ENCODE results near the gene TDRD6. TPM values are rescaled to one million over a fixed set of nuclear protein-coding genes. Genes with fewer than 3 reads are reported as not detected.
A peak's percentile ranks its signal among the peaks of the same experiment; 100 is the strongest.

The TDRD6 gene
- total and polyA plus RNA-seq, 2 experiments from 2014 or later: 0.14 to 0.24 TPM

- Mint-ChIP-seq H3K36me3 (ENCODE audit: low read depth) (no peaks in the 10 kb centered on the region), H3K9me3 (no peaks in the 10 kb centered on the region)
Measured at GRCh38 chr6:46733341-46733801, 45.7 kb downstream of the TDRD6 start.

More at GRCh38 chr6:46733341-46733801, 45.7 kb downstream of the TDRD6 start:
- Mint-ChIP-seq H3K4me1 (peaks cover 26% of the 10 kb centered on the region), H3K27me3 (ENCODE audit: insufficient read depth, low read depth, poor library complexity) (peaks cover 27% of the 10 kb centered on the region), H3K27ac (no peak overlapping the region), H3K4me3 (no peak overlapping the region; the same call in 2 of the 3 replicates)
- Histone ChIP-seq H4K20me1 (replicated peaks; ENCODE audit: insufficient read depth) (no peaks in the 10 kb centered on the region), H3K27ac (ENCODE audit: low read depth) (no peak overlapping the region), H3K4me3 (no peak overlapping the region), H2AFZ (0 out of 2 replicates have a peak overlapping the region, but pooled peaks have one; percentile 100), H3K4me1 (ENCODE audit: insufficient read depth) (peaks cover 20% of the 10 kb centered on the region), H3K27me3 (ENCODE audit: insufficient read depth) (peaks cover 28% of the 10 kb centered on the region), H3K36me3 (ENCODE audit: insufficient read depth) (no peaks in the 10 kb centered on the region), H3K4me2 (no peak overlapping the region), H3F3A (replicated peaks; ENCODE audit: low read depth) (no peaks in the 10 kb centered on the region), H3K79me2 (replicated peaks; ENCODE audit: insufficient read depth) (no peaks in the 10 kb centered on the region), H3K9me2 (ENCODE audit: insufficient read depth) (0 out of 2 replicates have a peak, but pooled peaks cover under 1% of the 10 kb centered on the region)
- DNase-seq (ENCODE audit: low spot score) (no peak), ATAC-seq (no peak)
- TF ChIP-seq STAT1 (IDR thresholded peaks at IDR 0.05; ENCODE audit: unreplicated experiment): no peak
- TF ChIP-seq EZH2 (IDR thresholded peaks at IDR 0.05; ENCODE audit: low read depth, unreplicated experiment): no peak
- no peak for TF ChIP-seq JUNB (IDR thresholded peaks at IDR 0.05; ENCODE audit: unreplicated experiment)
- no peak for TF ChIP-seq ZNF331 (CRISPR knock-in tag; IDR thresholded peaks at IDR 0.05; ENCODE audit: low read depth)
- no peak for TF ChIP-seq REST (IDR thresholded peaks at IDR 0.05; ENCODE audit: unreplicated experiment)
- TF ChIP-seq EZH2phosphoT487 (IDR thresholded peaks at IDR 0.05; ENCODE audit: unreplicated experiment): no peak
- TF ChIP-seq ETS1 (IDR thresholded peaks at IDR 0.05): no peak
- TF ChIP-seq ZNF462 (CRISPR knock-in tag; IDR thresholded peaks at IDR 0.05): no peak
- no peak for TF ChIP-seq POLR2AphosphoS5 (IDR thresholded peaks at IDR 0.05; ENCODE audit: low read depth)
- no peak for TF ChIP-seq NANOG (IDR thresholded peaks at IDR 0.05; ENCODE audit: borderline replicate concordance)
- no peak for TF ChIP-seq ZNF114 (CRISPR knock-in tag; IDR thresholded peaks at IDR 0.05)
- TF ChIP-seq CREB1 (CRISPR knock-in tag; IDR thresholded peaks at IDR 0.05; ENCODE audit: low read depth): no peak
- TF ChIP-seq CTCF (conservative IDR thresholded peaks at IDR 0.05; ENCODE audit: low read depth in 2 of 2): no peak

Measured in GM23338 (cell line).